Astrocyte (in vitro differentiated cells and primary cell): ENCODE results near the gene TPH2.

ENCODE experiments used
- CTCF ChIP-seq: IDR thresholded peaks from 2 replicates; pipeline ENCODE4 v1.5.1; 2011; ENCODE audit warnings: low read depth, mild to moderate bottlenecking, inconsistent platforms, low read length, moderate library complexity; ENCODE audit not compliant: insufficient read depth
- EZH2 ChIP-seq: IDR thresholded peaks from 2 replicates; pipeline ENCODE4 v1.6.1; 2012; ENCODE audit warnings: mild to moderate bottlenecking, low read length, inconsistent platforms; ENCODE audit not compliant: insufficient read depth

- no peak for TF ChIP-seq EZH2
- no peak for TF ChIP-seq CTCF
These were observed 91.6 kb downstream of the TPH2 start for GRCh38 chr12:72030277-72030676.
